ENCODE measurements around the gene TRMT10C. TPM values are rescaled to one million over a fixed set of nuclear protein-coding genes. Genes with fewer than 3 reads are reported as not detected.

The TRMT10C gene
- total RNA-seq: 10 to 100 TPM; 22.8 to 23.9 TPM

- ATAC-seq (ENCODE audit: low read depth) (peak; percentile 97), DNase-seq (peak; percentile 89)
- POLR2A ChIA-PET: interaction anchor here (0.5 to 2.9 kb wide), 11 partner anchors 9 to 569 kb away, joined by 3 to 39 read pairs (median 4); partner anchors contain the start of genes ABI3BP, CEP97, PCNP and SENP7
- Mint-ChIP-seq H3K4me1 (peaks cover 26% of the 10 kb centered on the region), H3K4me3 (peak within 1 kb of the TSS; percentile 96), H3K36me3 (peaks cover 25% of the 10 kb centered on the region), H3K27ac (peak within 1 kb of the TSS; percentile 97), H3K9me3 (no peaks in the 10 kb centered on the region), H3K27me3 (peaks cover 2% of the 10 kb centered on the region)
Measured at GRCh38 chr3:101561630-101562328, at the start of gene TRMT10C. TRMT10C (plus strand) TSS chr3:101561868; CDS start chr3:101564782, 2,914 bp downstream.

GRCh38 chr3:101512396-101512645 is 49.3 kb upstream of the TRMT10C start:
- ATAC-seq (ENCODE audit: low read depth): peak; percentile 57
- DNase-seq: no peak
- Mint-ChIP-seq H3K4me3 (peak overlapping the region; percentile 99), H3K27me3 (no peaks in the 10 kb centered on the region), H3K27ac (peak overlapping the region; percentile 98), H3K36me3 (peaks cover 23% of the 10 kb centered on the region), H3K9me3 (peaks cover 1% of the 10 kb centered on the region), H3K4me1 (peaks cover 27% of the 10 kb centered on the region)
- POLR2A ChIA-PET: interaction anchor here (0.6 to 2.7 kb wide), 9 partner anchors 9 to 164 kb away, joined by 4 to 19 read pairs (median 7); partner anchors contain the start of genes PCNP, TRMT10C and ZBTB11

GRCh38 chr3:101512646-101513418 is 48.8 kb upstream of the TRMT10C start, which contains the start of gene SENP7:
SENP7 (minus strand) TSS chr3:101513212; CDS start chr3:101513130, 82 bp downstream.
- no peaks in the 10 kb centered on the region for H3K27me3 Mint-ChIP-seq
- POLR2A ChIA-PET: interaction anchor here (0.6 to 2.7 kb wide), 11 partner anchors 9 to 164 kb away, joined by 4 to 19 read pairs (median 6); partner anchors contain the start of genes PCNP, TRMT10C and ZBTB11
- peaks cover 22% of the 10 kb centered on the region for H3K36me3 Mint-ChIP-seq
- H3K27ac Mint-ChIP-seq: peak within 1 kb of the TSS; percentile 98
- H3K4me3 Mint-ChIP-seq: peak within 1 kb of the TSS; percentile 99
- peak; percentile 77 for DNase-seq
- peak; percentile 69 for ATAC-seq (ENCODE audit: low read depth)
- H3K4me1 Mint-ChIP-seq: peaks cover 26% of the 10 kb centered on the region
- H3K9me3 Mint-ChIP-seq: peaks cover 1% of the 10 kb centered on the region

- Mint-ChIP-seq H3K9me3 (no peaks in the 10 kb centered on the region), H3K4me3 (peak overlapping the region; percentile 99), H3K27ac (peak overlapping the region; percentile 98), H3K4me1 (peaks cover 29% of the 10 kb centered on the region), H3K27me3 (no peaks in the 10 kb centered on the region), H3K36me3 (peaks cover 19% of the 10 kb centered on the region)
- ATAC-seq (ENCODE audit: low read depth): peak; percentile 15
- DNase-seq: no peak
- POLR2A ChIA-PET: interaction anchor here (1.0 to 2.7 kb wide), 7 partner anchors 8 to 163 kb away, joined by 4 to 19 read pairs (median 8); partner anchors contain the start of genes PCNP, TRMT10C and ZBTB11
Measured at GRCh38 chr3:101513419-101513986, 48.2 kb upstream of the TRMT10C start.

GRCh38 chr3:101518421-101518871 is 43.2 kb upstream of the TRMT10C start:
- H3K4me3 Mint-ChIP-seq: peak overlapping the region; percentile 52
- DNase-seq (no peak), ATAC-seq (ENCODE audit: low read depth) (peak; percentile 98)
- no peaks in the 10 kb centered on the region for H3K36me3 Mint-ChIP-seq
- POLR2A ChIA-PET: interaction anchor here (0.8 to 3.7 kb wide), 8 partner anchors 12 to 247 kb away, joined by 3 to 30 read pairs (median 6); partner anchors contain the start of genes PCNP and TRMT10C
- H3K27ac Mint-ChIP-seq: peak overlapping the region; percentile 87
- no peaks in the 10 kb centered on the region for H3K27me3 Mint-ChIP-seq
- no peaks in the 10 kb centered on the region for H3K9me3 Mint-ChIP-seq
- H3K4me1 Mint-ChIP-seq: peaks cover 35% of the 10 kb centered on the region

- Mint-ChIP-seq H3K4me3 (peak overlapping the region; percentile 8), H3K27me3 (no peaks in the 10 kb centered on the region), H3K9me3 (peaks cover 1% of the 10 kb centered on the region), H3K27ac (peak overlapping the region; percentile 85), H3K4me1 (peaks cover 34% of the 10 kb centered on the region), H3K36me3 (peaks cover 2% of the 10 kb centered on the region)
- POLR2A ChIA-PET: interaction anchor here (0.6 to 3.7 kb wide), 7 partner anchors 10 to 264 kb away, joined by 3 to 30 read pairs (median 6); partner anchors contain the start of gene TRMT10C
- DNase-seq (no peak), ATAC-seq (ENCODE audit: low read depth) (no peak)
Measured at GRCh38 chr3:101519685-101520365, 41.8 kb upstream of the TRMT10C start.

- Mint-ChIP-seq H3K27ac (peak overlapping the region; percentile 85), H3K9me3 (peaks cover 1% of the 10 kb centered on the region), H3K27me3 (no peaks in the 10 kb centered on the region), H3K4me1 (peaks cover 34% of the 10 kb centered on the region), H3K4me3 (peak overlapping the region; percentile 63), H3K36me3 (peaks cover 2% of the 10 kb centered on the region)
- peak; percentile 21 for ATAC-seq (ENCODE audit: low read depth)
- POLR2A ChIA-PET: interaction anchor here (1.2 to 3.7 kb wide), 7 partner anchors 9 to 156 kb away, joined by 3 to 30 read pairs (median 6); partner anchors contain the start of genes PCNP, SENP7, TRMT10C and ZBTB11
- no peak for DNase-seq
Measured at GRCh38 chr3:101521211-101521701, 40.4 kb upstream of the TRMT10C start.

GRCh38 chr3:101527441-101527840 is 34.2 kb upstream of the TRMT10C start:
- DNase-seq (no peak), ATAC-seq (ENCODE audit: low read depth) (no peak)
- Mint-ChIP-seq H3K36me3 (peaks cover 15% of the 10 kb centered on the region), H3K4me1 (peaks cover 24% of the 10 kb centered on the region), H3K27me3 (no peaks in the 10 kb centered on the region), H3K27ac (no peak overlapping the region), H3K4me3 (no peak overlapping the region), H3K9me3 (peaks cover 1% of the 10 kb centered on the region)
- POLR2A ChIA-PET: no interaction called here

GRCh38 chr3:101527906-101528305 is 33.8 kb upstream of the TRMT10C start:
- POLR2A ChIA-PET: no interaction called here
- Mint-ChIP-seq H3K27me3 (no peaks in the 10 kb centered on the region), H3K27ac (no peak overlapping the region), H3K36me3 (peaks cover 15% of the 10 kb centered on the region), H3K4me1 (peaks cover 25% of the 10 kb centered on the region), H3K9me3 (peaks cover 1% of the 10 kb centered on the region), H3K4me3 (no peak overlapping the region)
- DNase-seq (no peak), ATAC-seq (ENCODE audit: low read depth) (no peak)

- POLR2A ChIA-PET: interaction anchor here (0.6 to 1.8 kb wide), 6 partner anchors 8 to 156 kb away, joined by 3 to 9 read pairs (median 6); partner anchors contain the start of genes RPL24 and SENP7
- Mint-ChIP-seq H3K9me3 (no peaks in the 10 kb centered on the region), H3K27ac (peak overlapping the region; percentile 47), H3K4me3 (peak overlapping the region; percentile 7), H3K36me3 (peaks cover 13% of the 10 kb centered on the region), H3K4me1 (peaks cover 25% of the 10 kb centered on the region), H3K27me3 (no peaks in the 10 kb centered on the region)
- ATAC-seq (ENCODE audit: low read depth): peak; percentile 14
- no peak for DNase-seq
Measured at GRCh38 chr3:101529816-101530685, 31.6 kb upstream of the TRMT10C start.

GRCh38 chr3:101530686-101531047 is 31.0 kb upstream of the TRMT10C start:
- ATAC-seq (ENCODE audit: low read depth) (peak; percentile 48), DNase-seq (no peak)
- Mint-ChIP-seq H3K36me3 (peaks cover 13% of the 10 kb centered on the region), H3K4me3 (peak overlapping the region; percentile 7), H3K27ac (peak overlapping the region; percentile 47), H3K9me3 (no peaks in the 10 kb centered on the region), H3K4me1 (peaks cover 25% of the 10 kb centered on the region), H3K27me3 (no peaks in the 10 kb centered on the region)
- POLR2A ChIA-PET: interaction anchor here (0.6 to 1.8 kb wide), 5 partner anchors 9 to 156 kb away, joined by 3 to 9 read pairs (median 6); partner anchors contain the start of genes RPL24 and SENP7
